ENCODE data around the gene MRRF.

- TF ChIP-seq POLR2A (IDR thresholded peaks at IDR 0.05; ENCODE audit: low read depth, low read length) (no peak), EZH2 (IDR thresholded peaks at IDR 0.05; ENCODE audit: borderline replicate concordance, low read depth, low read length, severe bottlenecking) (no peak), POLR2AphosphoS5 (IDR thresholded peaks at IDR 0.05; ENCODE audit: insufficient read depth, low read depth, low read length) (no peak), JUN (IDR thresholded peaks at IDR 0.05; ENCODE audit: borderline replicate concordance, insufficient read depth, insufficient read length, low read depth) (no peak), FOS (IDR thresholded peaks at IDR 0.05; ENCODE audit: borderline replicate concordance, insufficient read depth, low read length) (no peak), MYC (IDR thresholded peaks at IDR 0.05; ENCODE audit: low read depth, low read length) (no peak)
- TF ChIP-seq, protein P1, sequence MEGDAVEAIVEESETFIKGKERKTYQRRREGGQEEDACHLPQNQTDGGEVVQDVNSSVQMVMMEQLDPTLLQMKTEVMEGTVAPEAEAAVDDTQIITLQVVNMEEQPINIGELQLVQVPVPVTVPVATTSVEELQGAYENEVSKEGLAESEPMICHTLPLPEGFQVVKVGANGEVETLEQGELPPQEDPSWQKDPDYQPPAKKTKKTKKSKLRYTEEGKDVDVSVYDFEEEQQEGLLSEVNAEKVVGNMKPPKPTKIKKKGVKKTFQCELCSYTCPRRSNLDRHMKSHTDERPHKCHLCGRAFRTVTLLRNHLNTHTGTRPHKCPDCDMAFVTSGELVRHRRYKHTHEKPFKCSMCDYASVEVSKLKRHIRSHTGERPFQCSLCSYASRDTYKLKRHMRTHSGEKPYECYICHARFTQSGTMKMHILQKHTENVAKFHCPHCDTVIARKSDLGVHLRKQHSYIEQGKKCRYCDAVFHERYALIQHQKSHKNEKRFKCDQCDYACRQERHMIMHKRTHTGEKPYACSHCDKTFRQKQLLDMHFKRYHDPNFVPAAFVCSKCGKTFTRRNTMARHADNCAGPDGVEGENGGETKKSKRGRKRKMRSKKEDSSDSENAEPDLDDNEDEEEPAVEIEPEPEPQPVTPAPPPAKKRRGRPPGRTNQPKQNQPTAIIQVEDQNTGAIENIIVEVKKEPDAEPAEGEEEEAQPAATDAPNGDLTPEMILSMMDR (IDR thresholded peaks at IDR 0.05; ENCODE audit: extremely low read depth in 1 of 2, insufficient read depth in 1 of 2, low read depth in 1 of 2, low read length in 2 of 2), result no peak
- TF ChIP-seq, protein P2, sequence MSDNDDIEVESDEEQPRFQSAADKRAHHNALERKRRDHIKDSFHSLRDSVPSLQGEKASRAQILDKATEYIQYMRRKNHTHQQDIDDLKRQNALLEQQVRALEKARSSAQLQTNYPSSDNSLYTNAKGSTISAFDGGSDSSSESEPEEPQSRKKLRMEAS (IDR thresholded peaks at IDR 0.05; ENCODE audit: insufficient read depth, insufficient read length), result no peak
Observed at GRCh38 chr9:122360891-122361290, 96.2 kb downstream of the MRRF start.

Data from endothelial cell of umbilical vein (primary cell).